PFSK-1 (cell line): ENCODE measurements around the gene ZNF226.

ENCODE experiments used
- POLR2AphosphoS5 ChIP-seq: IDR thresholded peaks from 2 replicates; pipeline ENCODE4 v1.6.1; 2012; ENCODE audit warnings: low read depth, mild to moderate bottlenecking, control low read depth, low read length, moderate library complexity
- TF ChIP-seq, protein P1 (sequence below), 2 experiments: IDR thresholded peaks; 2 replicates each; pipeline versions ENCODE4 v1.6.1 to v1.8.0; 2011 to 2012; ENCODE audit warnings: low read depth in 2 of 2, low read length in 2 of 2, control low read depth in 1 of 2, inconsistent platforms in 1 of 2, mild to moderate bottlenecking in 1 of 2, moderate library complexity in 1 of 2; ENCODE audit not compliant: insufficient read depth in 1 of 2

DNA sequence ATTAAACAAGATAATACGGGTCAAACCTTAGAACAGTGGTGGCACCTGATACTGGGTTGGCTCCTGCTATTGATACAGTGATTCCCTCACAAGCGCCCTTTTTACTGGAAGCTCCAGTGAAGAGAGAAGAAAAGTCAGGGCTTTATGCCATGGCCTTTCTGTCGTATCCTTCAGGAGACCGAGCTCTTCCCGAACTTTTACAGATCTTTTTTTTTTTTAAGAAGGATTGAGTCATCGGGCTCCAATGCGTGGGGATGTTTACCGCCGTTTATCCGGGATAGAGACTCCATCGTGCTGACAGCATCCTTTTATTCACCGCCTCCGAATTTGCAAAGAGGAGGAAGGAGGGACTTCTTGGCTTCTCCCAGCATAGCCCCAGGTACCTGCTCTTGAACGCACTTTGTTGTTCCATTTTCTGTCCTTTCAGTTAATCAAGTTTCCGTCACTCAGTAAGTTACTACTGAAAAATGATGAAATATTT lies 48.0 kb downstream of the ZNF226 start:
- peak; percentile 6; the same call in 1 of the 2 replicates for TF ChIP-seq POLR2AphosphoS5
- TF ChIP-seq, protein P1, sequence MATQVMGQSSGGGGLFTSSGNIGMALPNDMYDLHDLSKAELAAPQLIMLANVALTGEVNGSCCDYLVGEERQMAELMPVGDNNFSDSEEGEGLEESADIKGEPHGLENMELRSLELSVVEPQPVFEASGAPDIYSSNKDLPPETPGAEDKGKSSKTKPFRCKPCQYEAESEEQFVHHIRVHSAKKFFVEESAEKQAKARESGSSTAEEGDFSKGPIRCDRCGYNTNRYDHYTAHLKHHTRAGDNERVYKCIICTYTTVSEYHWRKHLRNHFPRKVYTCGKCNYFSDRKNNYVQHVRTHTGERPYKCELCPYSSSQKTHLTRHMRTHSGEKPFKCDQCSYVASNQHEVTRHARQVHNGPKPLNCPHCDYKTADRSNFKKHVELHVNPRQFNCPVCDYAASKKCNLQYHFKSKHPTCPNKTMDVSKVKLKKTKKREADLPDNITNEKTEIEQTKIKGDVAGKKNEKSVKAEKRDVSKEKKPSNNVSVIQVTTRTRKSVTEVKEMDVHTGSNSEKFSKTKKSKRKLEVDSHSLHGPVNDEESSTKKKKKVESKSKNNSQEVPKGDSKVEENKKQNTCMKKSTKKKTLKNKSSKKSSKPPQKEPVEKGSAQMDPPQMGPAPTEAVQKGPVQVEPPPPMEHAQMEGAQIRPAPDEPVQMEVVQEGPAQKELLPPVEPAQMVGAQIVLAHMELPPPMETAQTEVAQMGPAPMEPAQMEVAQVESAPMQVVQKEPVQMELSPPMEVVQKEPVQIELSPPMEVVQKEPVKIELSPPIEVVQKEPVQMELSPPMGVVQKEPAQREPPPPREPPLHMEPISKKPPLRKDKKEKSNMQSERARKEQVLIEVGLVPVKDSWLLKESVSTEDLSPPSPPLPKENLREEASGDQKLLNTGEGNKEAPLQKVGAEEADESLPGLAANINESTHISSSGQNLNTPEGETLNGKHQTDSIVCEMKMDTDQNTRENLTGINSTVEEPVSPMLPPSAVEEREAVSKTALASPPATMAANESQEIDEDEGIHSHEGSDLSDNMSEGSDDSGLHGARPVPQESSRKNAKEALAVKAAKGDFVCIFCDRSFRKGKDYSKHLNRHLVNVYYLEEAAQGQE (IDR thresholded peaks at IDR 0.05; ENCODE audit: insufficient read depth in 1 of 2, low read depth in 2 of 2, low read length in 2 of 2) = no peak
